Fibroblast of pulmonary artery (primary cell): ENCODE data around the gene PALLD.

ENCODE experiments used
- DNase-seq: peaks from one replicate; pipeline ENCODE4 v3.0.0-alpha.2; 2010; ENCODE audit warnings: low read depth
- H3K4me3 ChIP-seq: replicated peaks from 2 replicates; pipeline ENCODE4 v1.5.1; 2011; ENCODE audit warnings: low read depth, mild to moderate bottlenecking, control low read depth, low read length, moderate library complexity
- TF ChIP-seq, protein P1 (sequence below): IDR thresholded peaks from 2 replicates; pipeline ENCODE4 v1.5.1; 2011; ENCODE audit warnings: mild to moderate bottlenecking, control low read depth, low read length, inconsistent platforms; ENCODE audit errors: missing control alignments

Gene PALLD

DNA sequence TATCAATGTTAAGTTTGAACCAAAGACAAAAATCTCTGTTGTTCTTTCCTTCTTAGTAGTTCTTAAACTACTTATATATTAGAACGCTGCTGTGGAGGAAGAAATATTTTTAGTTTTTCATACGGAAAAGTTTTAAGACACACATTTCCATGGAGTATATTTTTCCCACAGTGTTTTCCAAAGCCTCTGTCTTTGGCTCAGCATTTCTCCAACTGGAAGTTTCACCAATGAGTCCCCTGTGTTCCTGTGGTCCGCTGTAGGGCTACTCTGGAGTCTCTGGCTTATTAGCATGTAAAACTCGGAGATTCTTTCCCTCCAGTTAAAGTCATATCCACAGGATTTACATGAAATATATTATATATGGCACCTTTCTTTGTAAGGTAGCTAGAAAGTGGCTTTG lies 264.2 kb downstream of the PALLD start:
- TF ChIP-seq, protein P1, sequence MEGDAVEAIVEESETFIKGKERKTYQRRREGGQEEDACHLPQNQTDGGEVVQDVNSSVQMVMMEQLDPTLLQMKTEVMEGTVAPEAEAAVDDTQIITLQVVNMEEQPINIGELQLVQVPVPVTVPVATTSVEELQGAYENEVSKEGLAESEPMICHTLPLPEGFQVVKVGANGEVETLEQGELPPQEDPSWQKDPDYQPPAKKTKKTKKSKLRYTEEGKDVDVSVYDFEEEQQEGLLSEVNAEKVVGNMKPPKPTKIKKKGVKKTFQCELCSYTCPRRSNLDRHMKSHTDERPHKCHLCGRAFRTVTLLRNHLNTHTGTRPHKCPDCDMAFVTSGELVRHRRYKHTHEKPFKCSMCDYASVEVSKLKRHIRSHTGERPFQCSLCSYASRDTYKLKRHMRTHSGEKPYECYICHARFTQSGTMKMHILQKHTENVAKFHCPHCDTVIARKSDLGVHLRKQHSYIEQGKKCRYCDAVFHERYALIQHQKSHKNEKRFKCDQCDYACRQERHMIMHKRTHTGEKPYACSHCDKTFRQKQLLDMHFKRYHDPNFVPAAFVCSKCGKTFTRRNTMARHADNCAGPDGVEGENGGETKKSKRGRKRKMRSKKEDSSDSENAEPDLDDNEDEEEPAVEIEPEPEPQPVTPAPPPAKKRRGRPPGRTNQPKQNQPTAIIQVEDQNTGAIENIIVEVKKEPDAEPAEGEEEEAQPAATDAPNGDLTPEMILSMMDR, result no peak
- DNase-seq, result no peak
- H3K4me3 ChIP-seq, result no peak overlapping the region

DNA sequence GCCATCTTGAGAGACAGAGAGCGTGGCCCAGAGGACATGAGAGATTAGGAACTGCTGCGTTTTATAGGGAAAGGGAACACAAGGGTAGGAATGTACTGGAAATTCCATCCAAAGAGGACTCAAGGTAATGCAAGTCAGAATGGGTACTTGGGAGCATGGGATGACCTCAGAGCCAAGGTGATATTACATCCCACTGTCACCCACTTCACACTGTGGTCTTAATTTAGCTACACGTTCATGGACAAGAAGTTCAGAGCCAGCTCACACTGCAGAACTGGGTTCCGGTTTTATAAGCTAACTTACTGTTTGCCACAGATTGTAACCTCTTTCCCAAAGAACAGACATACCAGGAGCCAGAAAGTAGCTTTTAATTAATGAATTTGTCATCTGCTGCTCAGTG lies 268.5 kb downstream of the PALLD start:
- TF ChIP-seq, protein P1, result no peak
- no peak overlapping the region for H3K4me3 ChIP-seq
- DNase-seq, result no peak

DNA sequence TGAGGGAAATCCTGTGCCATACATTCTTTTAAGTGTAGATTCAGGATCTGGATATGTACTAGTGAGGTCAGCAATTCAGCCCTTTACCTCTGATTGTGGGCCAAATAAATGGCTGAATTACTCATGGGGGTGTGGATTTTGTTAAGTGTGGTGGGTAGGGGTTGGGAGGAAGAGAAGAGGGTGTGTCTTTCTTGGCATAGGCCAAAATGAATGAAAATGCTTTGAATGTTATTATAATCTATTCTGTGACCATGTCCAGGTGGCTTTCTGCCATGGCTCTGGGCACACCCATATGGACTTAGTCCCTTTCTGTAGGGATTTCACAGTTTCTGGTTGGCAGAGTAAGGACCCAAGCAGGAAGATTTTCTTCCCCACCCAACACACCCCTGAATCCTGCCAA lies 268.9 kb downstream of the PALLD start:
- TF ChIP-seq, protein P1, result no peak
- DNase-seq, result peak; percentile 55
- H3K4me3 ChIP-seq, result no peak overlapping the region

DNA sequence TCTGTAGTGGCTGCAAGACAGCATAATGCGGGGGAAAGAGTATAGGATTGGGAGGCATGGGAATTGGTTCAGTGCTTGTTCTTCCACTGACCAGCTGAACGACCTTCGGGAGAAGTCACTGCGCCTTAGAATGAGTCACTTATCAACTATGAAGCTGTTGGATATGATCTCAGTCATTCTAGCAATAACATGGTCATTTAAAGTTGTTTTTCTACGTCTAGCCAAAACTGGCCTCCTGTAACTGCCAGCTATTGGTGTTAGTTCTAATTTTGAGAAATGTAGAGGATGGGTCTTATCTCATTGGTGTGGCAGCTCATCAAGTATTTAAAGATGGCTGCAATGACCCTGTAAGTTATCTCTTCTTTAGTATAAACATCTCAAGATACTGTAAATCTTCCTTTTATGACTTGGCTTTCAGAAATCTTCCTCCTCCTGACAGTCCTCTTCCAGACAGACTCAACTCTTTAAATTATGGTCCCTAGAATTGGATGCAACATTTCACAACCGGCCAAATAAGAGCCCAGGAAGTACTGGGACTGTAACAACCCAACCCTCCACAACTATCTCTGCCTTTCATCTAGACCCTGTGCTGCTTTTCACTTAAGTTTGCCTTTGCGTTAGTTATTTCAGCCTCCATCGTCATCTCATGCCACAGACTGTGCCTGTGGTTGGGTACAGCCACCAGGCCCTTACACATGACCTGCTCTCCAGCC lies 269.9 kb downstream of the PALLD start:
- no peak overlapping the region for H3K4me3 ChIP-seq
- peak; percentile 67 for DNase-seq
- TF ChIP-seq, protein P1, result no peak

DNA sequence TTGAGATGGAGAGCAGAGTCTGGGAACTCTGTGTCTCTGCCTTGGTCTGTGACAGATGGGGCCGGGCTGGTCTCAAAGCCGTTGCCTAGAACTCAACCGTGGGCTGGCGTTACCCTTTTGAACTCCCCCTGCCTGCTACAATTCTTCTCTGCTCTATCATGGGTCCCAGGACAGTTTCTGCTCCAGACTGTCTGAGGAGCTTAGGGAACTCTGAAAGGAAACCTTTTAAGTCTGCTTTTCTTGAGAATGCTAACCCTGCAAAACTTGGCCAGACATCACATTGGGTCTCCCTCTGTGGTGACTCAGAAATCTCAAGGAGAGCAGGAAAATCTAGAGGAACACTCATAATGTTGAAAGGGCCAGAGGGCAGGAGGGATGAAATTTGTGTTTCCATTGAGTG lies 272.6 kb downstream of the PALLD start:
- DNase-seq, result peak; percentile 69
- no peak overlapping the region for H3K4me3 ChIP-seq
- TF ChIP-seq, protein P1, result no peak

DNA sequence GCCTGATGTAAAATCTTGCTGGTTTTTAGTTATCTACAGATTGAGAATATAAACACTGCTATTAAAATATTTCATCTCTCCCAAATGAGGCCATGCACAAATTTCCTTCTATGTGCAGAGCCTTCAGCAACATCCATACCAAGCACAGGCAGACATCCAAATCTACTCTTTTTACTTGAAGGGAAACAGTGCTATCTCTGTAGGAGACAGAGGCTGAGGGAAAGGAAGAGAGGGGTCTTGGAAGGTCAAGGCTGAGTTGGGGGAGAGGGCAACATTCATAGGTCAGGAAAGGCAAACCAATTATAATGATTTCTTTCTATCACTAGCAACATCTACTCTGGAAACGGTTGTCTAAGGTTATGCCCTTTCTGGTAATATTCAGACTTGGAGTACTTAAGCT lies 273.0 kb downstream of the PALLD start:
- DNase-seq, result no peak
- TF ChIP-seq, protein P1, result no peak
- no peak overlapping the region for H3K4me3 ChIP-seq

DNA sequence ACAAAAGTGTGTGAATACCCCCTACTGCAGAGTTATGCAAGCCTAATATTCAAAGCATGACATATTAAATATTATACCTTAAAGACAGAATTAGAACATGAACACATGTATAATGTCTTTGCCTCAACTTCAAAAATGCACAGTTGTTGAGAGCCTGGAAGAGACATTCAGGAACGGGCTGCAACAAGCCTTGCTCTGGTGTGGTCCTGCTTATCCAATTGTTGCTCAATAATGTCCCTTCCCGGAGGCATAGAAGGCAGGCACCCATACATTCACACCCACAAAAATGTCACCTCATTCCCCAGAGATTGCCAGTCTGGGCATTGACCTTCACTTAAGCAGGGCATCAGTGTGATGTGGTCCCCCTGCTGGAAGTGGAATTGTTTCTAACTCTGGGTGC lies 274.4 kb downstream of the PALLD start:
- no peak for DNase-seq
- no peak overlapping the region for H3K4me3 ChIP-seq
- TF ChIP-seq, protein P1, result no peak
